GM19438 (cell line): Measurements from ENCODE around the gene CRACR2B.

Experiments used
- ATAC-seq: cut with Tn5 transposase; IDR thresholded peaks from one replicate; pipeline ENCODE4 v1.9.1; 2021; ENCODE audit warnings: low read depth; ENCODE audit not compliant: unreplicated experiment

The CRACR2B gene

DNA sequence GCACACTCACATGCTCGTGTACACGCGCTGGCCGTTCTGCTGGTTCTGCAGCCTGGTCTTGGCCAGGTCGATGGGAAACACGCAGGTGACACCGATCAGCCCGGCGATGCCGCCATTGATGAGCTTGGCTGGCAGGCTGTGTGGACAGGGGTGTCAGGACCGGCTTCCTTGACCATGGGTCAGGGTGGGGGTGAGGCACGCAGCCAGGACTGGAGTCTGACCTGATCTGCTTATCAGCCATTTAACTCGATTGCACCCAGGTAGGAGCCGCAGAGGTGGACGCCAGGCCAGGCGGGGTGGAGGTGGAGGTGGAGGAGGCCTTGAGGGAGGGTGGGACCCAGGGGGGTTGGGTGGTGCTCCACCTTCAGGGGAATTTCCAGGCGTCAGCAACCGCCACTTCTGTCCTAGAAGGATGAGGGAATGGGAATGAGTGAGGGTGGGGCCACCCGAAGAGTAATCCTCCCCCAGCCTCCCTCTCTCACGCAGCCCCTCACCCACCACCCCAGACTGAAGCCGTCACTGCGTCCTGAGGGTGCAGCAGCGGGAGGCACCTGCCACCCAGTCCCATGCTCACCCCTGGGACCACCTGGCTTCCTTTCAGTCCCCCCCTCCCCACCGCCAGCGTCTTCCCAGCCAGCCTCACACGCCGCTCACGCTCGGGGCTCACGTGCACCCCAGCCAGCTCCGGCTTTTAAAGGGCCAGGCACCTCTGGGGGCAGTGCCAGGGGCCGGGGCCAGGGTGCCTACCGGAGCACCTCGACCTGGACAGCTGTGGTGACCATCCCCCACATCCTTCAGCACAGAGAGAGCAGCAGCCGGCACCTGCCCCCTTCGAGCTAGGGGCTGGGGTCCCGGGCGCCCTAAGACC lies 32.7 kb upstream of the CRACR2B start:
- ATAC-seq, result no peak

DNA sequence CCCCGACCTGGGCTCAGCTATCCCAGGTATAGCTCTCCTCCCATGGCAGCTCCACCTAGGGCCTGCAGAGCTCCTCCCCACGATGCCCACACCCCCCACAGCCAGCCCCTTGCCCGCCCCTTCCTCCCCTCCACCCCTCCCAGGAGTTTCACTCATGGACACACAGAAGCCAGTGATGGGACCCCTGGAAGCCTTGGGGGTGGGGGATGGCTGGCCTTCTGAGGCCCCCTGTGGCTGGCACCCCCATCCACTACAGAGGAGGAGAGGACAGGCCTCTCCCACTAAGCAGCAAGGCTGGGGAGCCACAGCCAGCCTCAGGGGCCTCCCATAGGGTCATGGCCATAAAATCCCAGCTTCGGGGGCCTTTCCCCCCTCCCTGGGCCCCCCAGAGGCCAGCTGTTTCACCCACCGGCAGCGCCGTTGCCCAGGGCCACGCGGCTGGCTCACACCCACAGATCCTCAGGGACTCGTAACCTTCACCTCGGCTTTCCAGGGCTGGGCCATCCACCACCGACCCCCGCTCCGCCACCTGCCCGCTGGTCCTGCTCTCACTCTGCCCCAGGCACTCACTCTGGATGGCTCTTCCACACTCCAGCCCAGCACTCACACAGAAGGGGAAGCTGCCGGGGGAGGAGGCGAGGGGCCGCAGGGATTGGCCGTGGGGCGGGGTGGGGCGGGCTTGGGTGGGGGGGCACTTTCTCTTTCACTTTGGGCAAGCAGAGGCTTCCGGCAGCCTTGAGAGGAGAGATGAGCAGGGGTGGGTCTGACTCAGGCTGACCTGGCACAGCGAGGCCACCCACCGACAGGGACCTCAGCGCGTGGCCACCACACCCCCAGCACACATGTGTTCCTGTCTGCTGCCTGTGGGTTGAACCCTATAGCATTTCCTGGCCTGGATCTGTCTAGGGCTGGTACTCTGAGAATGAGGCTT lies 31.8 kb upstream of the CRACR2B start:
- no peak for ATAC-seq

DNA sequence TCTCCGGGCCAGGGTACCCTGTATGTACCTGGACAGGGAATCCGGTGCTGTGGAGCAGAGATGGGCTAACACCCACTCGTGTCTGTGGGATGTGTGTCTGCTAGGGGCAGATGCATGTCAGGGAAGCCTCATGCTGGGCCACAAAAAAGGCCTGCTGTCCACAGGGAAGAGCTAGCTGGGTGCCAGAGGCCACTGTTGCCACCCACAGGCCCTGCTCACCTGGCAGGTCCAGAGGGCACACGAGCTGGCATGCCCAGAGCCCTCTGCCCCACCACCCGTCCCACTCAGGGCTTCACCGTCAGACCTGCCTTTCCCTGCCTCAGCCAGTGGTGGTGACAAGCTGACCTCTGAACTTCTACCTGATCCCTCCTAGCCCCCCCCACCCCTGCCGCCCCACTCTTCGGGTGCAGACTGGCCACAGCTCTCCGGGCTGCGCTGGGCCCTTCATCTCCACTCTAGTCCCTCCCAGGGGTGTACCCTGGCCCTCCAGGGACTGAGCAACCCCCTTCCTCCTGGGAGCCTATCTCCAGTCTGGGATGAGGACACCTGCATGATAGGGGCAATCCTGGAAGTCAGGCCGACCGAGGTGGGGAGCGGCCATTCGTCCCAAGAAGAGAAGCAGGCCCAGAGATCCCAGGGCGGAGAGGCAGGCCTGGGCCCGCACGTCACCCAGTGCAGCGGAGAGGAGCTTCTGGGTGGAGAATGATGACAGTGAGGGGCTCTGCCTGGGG lies 31.0 kb upstream of the CRACR2B start:
- ATAC-seq, result no peak

DNA sequence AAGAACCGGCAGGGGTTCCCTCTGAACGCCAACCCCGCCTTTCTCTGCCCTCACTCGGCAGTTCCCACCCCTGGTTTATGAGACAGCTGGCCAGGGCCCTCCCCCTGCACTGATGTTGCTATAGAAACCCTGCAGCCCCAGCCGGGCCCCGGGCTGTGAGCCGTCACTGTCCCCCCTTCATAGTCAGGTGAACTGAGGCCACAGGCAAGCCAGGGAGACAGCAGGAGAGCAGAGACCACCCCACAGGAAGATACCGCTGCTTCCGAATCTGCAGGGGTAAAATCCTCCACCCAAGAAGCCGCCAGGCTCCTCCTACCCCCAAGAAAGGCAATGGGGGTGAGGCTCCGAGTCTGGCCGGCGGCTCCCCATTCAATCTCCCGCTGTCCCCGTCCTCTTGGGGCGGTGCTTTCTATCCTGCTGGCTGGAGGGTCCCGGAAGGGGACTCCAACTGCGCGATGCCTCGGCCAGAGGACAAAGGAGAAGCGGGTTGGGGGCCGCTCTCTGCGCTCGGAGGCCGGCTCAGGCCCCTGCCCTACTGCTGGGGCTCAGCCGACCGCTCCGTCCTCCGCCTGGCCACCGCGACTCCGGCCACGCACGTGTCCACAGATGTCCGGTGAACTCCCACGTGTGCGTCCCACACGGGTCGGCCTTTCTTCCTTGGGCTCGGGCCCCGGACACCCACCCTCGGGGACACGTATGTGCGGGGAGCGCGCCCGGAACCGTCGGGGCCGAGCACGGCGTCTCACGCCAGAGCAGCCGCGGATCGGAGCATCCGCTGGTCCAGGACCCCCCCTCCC lies 30.2 kb upstream of the CRACR2B start:
- peak; percentile 42 for ATAC-seq

DNA sequence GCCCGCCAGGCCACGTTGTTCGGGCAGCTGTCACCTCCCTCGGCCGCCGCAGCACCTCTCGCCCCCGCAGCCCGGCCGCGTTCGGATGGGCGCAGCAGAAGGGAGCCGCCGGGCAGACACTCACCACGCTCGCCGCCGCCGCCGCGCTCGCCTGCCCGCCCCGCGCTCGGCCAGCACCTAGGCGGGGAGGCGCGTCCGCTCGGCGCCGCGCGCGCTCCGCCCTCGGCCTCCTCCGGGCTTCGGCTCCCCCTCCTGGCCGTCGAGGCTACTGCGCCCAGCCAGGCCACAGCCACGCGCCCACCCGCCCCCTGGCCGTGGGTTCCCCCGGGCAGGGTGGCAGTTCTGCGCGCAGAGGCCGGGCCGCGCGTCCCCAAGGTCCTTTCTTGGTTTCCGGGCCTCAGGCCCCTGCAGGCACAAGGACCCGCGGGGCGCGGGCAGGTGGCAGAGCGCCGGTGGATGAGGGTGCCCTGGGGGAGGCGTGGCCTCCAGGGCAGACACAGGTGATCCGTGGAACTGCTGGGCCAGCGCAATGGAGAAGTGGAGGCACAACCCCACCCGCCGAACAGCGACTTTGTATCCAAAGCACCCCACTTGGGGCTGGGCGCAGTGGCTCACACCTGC lies 29.5 kb upstream of the CRACR2B start, which contains the start of gene SLC25A22:
SLC25A22 (minus strand) TSS at position 189 of the 621 bp plus-strand sequence. CDS start 3,275 bp downstream, outside the sequence.
- peak; percentile 50 for ATAC-seq

DNA sequence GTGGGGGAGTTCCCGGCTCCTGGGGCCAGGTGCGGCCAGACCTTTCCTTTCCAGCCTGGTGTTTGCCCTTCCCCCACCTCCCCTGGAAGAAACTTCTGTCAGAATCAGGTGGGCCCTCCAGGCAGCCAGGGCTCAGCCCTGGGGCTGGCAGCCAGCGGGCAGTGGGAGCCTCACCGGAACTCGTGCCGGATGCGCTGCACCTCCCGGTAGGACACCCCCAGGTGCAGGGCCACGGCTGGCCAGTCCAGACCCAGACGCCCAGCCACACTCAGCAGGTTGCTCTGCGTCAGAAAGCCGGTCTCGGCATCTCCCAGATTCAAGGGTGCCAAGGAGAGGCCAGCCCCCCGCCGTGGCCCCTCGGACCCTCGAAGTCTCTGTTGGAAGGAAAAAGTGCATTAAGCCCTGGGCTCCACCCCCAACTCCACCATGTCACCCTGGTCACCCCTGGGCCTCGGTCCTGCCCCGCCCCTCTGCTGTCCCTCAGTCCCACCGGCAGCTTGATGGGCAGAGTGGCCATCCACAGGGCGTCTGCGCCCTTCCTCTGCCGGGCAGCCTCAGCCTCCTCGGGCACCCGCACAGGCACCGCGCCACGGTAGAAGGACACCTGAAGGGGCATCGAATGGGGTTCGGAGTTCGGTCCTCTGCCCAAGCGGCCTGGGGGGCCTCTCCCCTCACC lies 27.9 kb upstream of the CRACR2B start:
- no peak for ATAC-seq

DNA sequence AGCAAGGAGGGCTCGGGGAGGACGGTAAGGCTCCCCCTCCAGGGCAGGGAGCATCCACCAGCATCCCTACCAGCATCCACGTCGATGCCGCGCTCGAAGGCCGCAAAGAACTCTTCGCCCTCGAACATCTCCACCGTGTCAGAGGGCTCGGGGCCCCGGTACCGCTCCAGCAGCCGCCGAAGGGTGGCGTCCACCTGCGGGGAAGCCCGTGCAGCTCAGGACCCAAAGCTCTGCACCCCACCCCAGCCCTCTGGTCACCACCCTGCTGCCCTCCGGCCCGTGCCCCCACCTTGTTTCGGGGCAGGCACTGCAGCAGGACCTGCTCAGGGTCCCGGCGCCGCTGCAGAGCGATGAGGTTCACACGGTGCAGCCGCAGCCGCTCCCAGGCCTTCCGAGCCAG lies 27.2 kb upstream of the CRACR2B start:
- no peak for ATAC-seq

DNA sequence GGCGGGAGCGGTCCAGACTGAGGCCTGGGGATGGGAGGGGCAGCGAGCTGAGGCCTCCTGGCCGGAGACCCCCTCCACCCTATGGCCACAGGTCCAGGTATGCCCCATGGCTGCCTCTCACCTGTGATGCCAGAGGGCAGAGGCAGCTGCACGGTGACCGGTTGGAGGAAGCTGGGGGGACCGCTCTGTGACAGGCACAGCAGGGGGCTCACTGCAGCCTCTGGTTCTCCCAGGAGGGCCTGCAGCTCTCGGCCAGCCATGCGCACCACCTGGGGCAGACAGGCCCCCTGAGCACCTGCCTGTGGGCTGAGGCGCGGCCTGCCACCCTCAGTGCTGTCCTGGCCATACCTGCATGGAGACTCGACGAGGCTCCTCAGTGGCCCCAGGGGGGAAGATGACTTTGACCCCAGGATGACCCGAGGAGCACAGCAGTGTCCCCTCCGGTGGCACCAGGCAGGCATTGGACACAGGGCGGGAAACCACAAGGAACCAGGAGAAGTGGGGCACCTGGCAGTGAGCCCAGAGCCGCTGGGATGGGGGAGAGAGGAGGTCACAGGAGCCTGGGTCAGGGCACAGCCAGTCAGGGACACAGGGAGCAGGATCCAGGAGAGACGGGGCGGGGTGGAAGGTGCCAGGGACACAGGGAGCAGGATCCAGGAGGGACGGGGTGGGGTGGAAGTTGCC lies 26.5 kb upstream of the CRACR2B start:
- no peak for ATAC-seq

DNA sequence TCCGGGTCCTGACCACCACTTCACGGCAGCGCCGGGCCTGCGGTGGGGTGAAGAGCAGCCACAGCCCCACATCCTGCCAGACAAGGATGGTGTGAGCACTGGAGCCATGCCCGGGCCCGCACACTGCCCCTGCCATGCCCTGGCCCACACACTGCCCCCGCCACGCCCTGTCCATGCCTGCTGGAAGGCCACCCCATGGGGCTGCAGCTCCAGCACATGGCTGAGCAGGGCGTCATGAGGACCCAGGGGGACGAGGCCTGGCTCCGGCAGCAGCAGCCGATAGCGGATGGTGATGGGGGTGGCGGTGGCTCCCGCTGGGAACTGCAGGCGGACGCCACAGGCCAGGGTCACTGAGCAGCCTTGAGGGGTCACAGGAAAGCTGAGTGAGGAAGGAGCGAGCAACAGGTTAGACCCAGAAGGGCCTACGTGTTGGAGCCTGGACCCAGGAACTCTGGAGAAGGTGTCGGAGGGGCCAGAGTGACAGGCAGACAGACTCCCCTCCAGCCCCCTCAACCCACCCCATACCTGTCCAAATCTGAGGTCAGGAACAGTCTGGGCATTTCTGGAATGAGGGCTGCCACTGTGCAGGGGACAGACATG lies 25.6 kb upstream of the CRACR2B start:
- ATAC-seq, result no peak

DNA sequence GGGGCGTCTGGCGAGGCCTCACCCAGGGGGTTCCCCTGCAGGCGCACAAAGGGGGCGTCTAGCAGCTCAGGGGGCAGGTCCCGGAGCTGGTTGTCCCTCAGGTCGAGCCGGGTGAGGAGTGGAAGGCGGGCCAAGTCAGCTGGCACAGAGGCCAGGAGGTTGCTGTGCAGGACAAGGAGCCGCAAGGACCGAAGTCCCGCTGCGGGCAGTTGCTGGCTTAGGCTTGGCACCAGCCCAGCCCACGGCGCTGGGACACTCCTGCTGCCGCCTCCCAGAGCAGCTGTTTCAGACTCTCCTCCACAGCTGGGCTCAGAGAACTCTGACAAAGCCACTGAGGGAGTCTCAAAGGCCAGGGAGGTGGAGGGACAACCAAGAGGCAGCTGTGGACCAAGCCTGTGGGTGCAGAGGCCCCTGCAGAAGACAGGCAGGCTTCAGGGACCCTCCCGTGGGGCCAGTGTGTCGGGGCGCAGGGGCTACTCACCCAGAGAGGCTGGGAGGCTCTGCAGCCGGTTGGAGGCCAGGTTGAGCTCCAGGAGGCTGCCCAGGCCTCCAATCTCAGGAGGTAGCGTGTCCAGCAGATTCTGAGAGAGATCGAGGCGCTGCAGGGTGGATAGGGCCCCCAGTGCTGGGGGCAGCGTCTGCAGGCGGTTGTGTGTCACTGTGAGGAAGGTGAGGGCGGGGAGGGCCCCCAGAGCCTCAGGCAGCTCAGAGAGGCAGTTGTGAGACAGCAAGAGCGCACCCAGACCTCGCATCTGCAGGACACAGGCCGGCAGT lies 24.8 kb upstream of the CRACR2B start:
- ATAC-seq, result no peak

DNA sequence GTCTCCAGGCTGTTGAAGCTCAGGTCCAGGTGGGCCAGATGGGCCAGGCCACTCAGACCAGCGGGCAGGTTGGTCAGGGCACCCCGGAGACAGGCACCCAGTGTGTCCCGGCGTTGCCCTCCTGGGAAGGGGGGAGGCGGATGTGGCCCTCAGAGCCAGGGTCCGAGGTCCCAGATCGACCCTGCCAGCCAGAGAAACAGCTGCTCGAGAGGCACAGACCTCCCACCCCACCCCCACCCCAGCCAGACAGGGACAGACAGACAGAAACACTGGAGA lies 24.3 kb upstream of the CRACR2B start:
- no peak for ATAC-seq

DNA sequence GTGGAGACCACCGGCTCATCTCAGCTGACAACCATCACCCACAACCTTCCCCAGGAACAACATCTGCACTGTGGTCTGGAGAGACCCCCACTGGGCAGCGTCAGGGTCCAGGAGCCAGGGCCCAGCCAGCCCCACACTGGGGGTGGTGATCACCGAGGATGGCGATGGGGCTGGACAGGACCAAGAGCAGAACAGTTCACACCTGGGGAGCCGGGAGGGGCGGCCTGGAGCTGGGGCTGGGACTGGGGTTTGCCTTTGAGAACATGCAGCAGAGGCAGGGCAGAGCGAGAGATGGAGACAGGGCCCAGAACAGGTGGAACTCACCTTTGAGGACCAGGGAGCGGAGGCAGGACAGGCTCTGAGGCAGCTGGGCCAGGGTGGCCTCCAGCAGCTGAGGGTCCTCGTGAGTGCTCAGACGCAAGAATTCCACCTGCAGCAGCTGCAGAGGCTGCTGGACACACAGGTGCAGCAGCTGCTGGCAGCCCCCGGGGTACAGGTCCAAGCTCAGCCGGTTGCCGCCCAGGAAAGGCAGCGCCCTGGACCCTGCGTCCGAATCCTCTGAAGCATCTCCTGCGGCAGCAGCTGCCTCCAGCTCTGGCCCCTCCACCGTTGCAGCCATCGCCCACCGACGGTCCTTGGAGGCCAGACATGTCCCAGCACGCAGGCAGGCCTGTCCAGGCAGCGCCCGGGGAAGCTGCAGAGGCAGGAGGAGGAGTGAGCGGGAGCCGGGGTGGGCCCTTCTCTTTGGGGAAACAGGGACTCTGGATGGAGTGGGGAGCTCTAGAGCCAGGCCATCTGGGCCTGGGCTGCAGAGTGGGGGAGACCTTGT lies 23.7 kb upstream of the CRACR2B start:
- ATAC-seq, result no peak

DNA sequence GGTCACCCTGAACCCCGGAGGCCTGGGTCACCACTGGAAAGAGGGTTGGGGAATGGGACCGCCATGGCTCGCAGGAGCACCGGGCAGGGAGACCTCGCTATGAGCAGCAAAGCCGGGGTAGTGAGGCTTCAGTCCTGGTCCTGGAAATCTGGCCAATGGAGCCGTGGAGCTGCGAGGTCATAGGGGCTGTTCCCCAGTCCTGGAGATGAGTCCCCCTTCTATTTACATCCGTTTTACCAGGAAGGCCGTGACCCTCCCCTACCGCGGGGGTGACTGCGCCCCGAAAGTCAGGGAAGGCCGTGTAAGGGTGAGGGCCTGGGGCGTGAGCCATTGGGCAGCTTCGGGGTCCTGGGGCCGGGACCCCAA lies 23.1 kb upstream of the CRACR2B start:
- ATAC-seq, result no peak

DNA sequence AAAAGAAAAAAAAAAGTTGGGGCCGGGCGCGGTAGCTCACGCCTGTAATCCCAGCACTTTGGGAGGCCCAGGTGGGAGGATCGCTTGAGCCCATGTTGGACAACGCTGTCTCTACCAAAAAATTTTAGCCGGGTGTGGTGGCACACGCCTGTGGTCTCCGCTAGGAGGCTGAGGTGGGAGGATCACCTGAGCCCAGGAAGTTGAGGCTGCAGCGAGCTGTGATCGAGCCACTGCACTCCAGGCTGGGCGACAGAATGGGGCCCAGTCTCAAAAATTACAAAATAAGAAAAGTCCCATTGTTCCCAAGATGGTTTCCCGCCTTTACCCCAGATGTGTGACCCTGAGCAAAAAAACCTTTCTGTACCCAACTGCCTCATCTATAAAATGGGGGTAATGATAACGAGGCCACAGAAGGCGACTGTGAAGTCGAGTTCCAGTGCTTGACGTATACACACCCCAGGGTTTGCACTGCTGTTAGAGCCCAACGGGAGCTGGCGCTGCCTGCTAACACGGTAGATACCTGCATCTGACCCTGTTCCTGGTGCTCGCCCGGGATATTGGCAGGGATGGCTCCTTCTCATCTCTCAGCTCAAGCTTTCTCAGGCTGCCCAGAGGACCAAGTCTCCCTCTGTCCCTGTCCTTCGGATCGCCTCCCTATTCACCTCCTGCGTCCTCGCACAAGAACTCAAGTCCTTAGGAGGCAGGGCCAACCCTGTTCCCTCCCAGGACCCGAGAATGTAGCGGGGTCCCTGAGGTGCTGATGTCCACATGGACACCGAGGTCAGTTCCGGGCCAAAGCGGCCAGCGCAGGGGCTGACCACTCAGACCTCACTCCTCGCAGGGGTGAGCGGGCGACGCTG lies 19.1 kb upstream of the CRACR2B start:
- ATAC-seq, result no peak

DNA sequence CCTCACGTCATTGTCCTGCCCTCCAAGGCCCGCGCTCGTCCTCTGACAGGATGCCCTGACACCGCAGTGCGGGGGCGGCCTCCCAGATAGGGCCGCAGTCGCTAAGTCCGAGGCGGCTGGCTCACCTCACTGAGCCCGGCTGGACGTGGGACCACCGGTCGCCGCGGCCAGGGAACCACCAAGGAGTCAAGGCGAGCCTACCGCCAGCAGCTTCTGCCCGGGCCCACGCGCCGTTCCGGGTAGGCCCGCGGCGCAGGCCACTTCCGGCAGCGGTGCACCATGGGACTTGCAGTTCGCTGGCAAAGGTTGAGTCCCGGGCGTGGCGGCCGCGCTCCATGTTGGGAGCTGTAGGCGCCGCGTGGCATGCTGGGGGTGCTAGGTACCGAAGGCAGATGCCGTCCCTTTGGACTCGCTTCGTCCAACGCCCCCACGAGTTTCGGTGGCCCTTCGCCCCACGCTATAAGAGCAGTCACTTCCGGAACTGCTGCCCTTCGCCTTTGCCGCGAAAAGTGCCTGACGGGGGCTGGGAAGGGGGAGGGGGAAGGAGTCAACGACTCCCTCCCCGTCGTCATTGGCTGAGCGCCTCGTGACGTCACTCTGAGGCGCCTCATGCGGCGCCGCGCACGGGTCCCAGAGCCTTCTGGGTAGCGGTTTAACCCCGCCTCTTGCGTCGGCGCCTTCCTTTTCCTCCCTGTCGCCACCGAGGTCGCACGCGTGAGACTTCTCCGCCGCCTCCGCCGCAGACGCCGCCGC lies 18.3 kb upstream of the CRACR2B start, which contains the start of gene RPLP2:
RPLP2 (plus strand) TSS at position 681 of the 753 bp plus-strand sequence. CDS start 268 bp downstream, outside the sequence.
- peak; percentile 61 for ATAC-seq
